Body of pancreas (tissue), 4 donors: ENCODE results near the gene GRIA3. TPM values are rescaled to one million over a fixed set of nuclear protein-coding genes. Genes with fewer than 3 reads are reported as not detected.

ENCODE experiments used
- ATAC-seq: fragments of 150-250 bp; one replicate; pipeline ENCODE4 v1.9.1; 2016
- DNase-seq, 4 donors: peaks; one replicate each; pipeline ENCODE4 v3.0.0-alpha.2; 2019
- H3K27ac ChIP-seq, 4 donors: fragments of 200-600 bp; sonication (generic); 1 replicate in 3 of 4; 2 replicates in 1 of 4; pipeline versions ENCODE4 v1.5.1 to v1.6.1; 2016 to 2019; ENCODE audit warnings: mild to moderate bottlenecking in 1 of 4, mixed read lengths in 1 of 4, moderate library complexity in 1 of 4
- H3K27me3 ChIP-seq, 2 donors: fragments of 200-600 bp; sonication (generic); one replicate each; pipeline ENCODE4 v1.6.0; 2016; ENCODE audit warnings: mild to moderate bottlenecking in 1 of 2
- H3K36me3 ChIP-seq, 2 donors: fragments of 200-600 bp; sonication (generic); replicated peaks in 1 of 2; 2 replicates each; pipeline ENCODE4 v1.5.1; 2016; ENCODE audit warnings: low read depth in 2 of 2; ENCODE audit not compliant: insufficient read depth in 1 of 2
- H3K4me1 ChIP-seq: fragments of 200-600 bp; sonication (generic); one replicate; pipeline ENCODE4 v1.6.0; 2016
- H3K4me3 ChIP-seq, 2 donors: fragments of 200-600 bp; sonication (generic); 1 replicate in 1 of 2; 2 replicates in 1 of 2; pipeline ENCODE4 v1.5.1; 2016 to 2019
- H3K9me3 ChIP-seq, 3 donors: fragments of 200-600 bp; sonication (generic); 1 replicate in 2 of 3; 2 replicates in 1 of 3; pipeline ENCODE4 v1.5.1; 2016
- CTCF ChIP-seq, 7 experiments: fragments of 450-650 bp in 4 of 7; fragments of 200-600 bp in 3 of 7; sonication (generic) in 3 of 7; IDR thresholded peaks; one replicate each; pipeline ENCODE4 v1.5.1; 2016 to 2019; ENCODE audit warnings: antibody characterized with exemption in 7 of 7
- POLR2A ChIP-seq, 3 donors: fragments of 450-650 bp; IDR thresholded peaks; one replicate each; pipeline ENCODE4 v1.6.1; 2016; ENCODE audit warnings: antibody characterized with exemption in 3 of 3, mild to moderate bottlenecking in 2 of 3
- WGBS, 2 donors: methylation state at CpG; one replicate each; pipeline ENCODE4 v1.1.5; 2017; 5-methylcytosine and 5-hydroxymethylcytosine counted together
- intact Hi-C: fragments of 100-400 bp; cut with DNase I; formaldehyde crosslinking; loops from one replicate; pipeline ENCODE4 v1.15.1; 2023
- total RNA-seq, 2 donors: library from RNA; depleted of rRNA; stranded (reverse); fragments of >200 nt; gene quantifications; one replicate each; pipeline ENCODE4 v1.1.0, GENCODE V29; 2016

The GRIA3 gene
- total RNA-seq, 2 donors from 2014 or later: 0.52 to 0.99 TPM

- Histone ChIP-seq H3K9me3 (no peaks in the 10 kb centered on the region), H3K27ac (no peak overlapping the region), H3K4me1 (peaks cover 10% of the 10 kb centered on the region), H3K36me3 (no peaks in the 10 kb centered on the region), H3K27me3 (no peaks in the 10 kb centered on the region), H3K4me3 (no peak overlapping the region)
- no peak for ATAC-seq
- intact Hi-C loops: no loop called here
- TF ChIP-seq CTCF (IDR thresholded peaks at IDR 0.05) (no peak), POLR2A (IDR thresholded peaks at IDR 0.05) (no peak)
- 95 to 100% methylated on average over 2 of the region's 2 CpGs for WGBS, 2 donors
- DNase-seq: peak in 1 of 4 donors; percentile 3
These were observed 33.0 kb downstream of the GRIA3 start for GRCh38 chrX:123217077-123217476.

- no peaks in the 10 kb centered on the region for H3K27me3 ChIP-seq
- peaks cover 13% of the 10 kb centered on the region for H3K4me1 ChIP-seq
- TF ChIP-seq CTCF (IDR thresholded peaks at IDR 0.05) (no peak), POLR2A (IDR thresholded peaks at IDR 0.05) (no peak)
- 81 to 91% methylated on average over 2 of the region's 2 CpGs for WGBS, 2 donors
- H3K36me3 ChIP-seq: no peaks in the 10 kb centered on the region
- ATAC-seq: no peak
- no peak overlapping the region for H3K27ac ChIP-seq
- no peaks in the 10 kb centered on the region for H3K9me3 ChIP-seq
- no peak overlapping the region for H3K4me3 ChIP-seq
- intact Hi-C loops: no loop called here
- DNase-seq: no peak
These were observed 33.6 kb downstream of the GRIA3 start for GRCh38 chrX:123217728-123218127.

GRCh38 chrX:123219916-123220315, 35.8 kb downstream of the GRIA3 start:
- Histone ChIP-seq H3K27ac (no peak overlapping the region), H3K36me3 (no peaks in the 10 kb centered on the region), H3K9me3 (no peaks in the 10 kb centered on the region), H3K4me3 (no peak overlapping the region), H3K4me1 (peaks cover 24% of the 10 kb centered on the region), H3K27me3 (no peaks in the 10 kb centered on the region)
- peak; percentile 60 for ATAC-seq
- TF ChIP-seq CTCF (IDR thresholded peaks at IDR 0.05): no peak
- TF ChIP-seq POLR2A (IDR thresholded peaks at IDR 0.05): no peak
- 21 to 28% methylated on average over 3 of the region's 3 CpGs for WGBS, 2 donors
- intact Hi-C loops: no loop called here
- DNase-seq: peak in 2 of 4 donors; percentile 10 to 24

- intact Hi-C loops: no loop called here
- Histone ChIP-seq H3K9me3 (no peaks in the 10 kb centered on the region), H3K27ac (peak overlapping the region in 3 of 4 donors; percentile 26 to 54 (median 47)), H3K4me3 (no peak overlapping the region), H3K36me3 (no peaks in the 10 kb centered on the region), H3K4me1 (peaks cover 24% of the 10 kb centered on the region), H3K27me3 (no peaks in the 10 kb centered on the region)
- DNase-seq (peak; percentile 53 to 77 (median 65)), ATAC-seq (peak; percentile 85)
- 29 to 33% methylated on average over 4 to 5 of the region's 5 CpGs for WGBS, 2 donors
- TF ChIP-seq POLR2A (IDR thresholded peaks at IDR 0.05) (no peak), CTCF (IDR thresholded peaks at IDR 0.05) (no peak)
These were observed 38.8 kb downstream of the GRIA3 start for GRCh38 chrX:123222920-123223319.

- ATAC-seq: no peak
- Histone ChIP-seq H3K9me3 (no peaks in the 10 kb centered on the region), H3K4me1 (peaks cover 24% of the 10 kb centered on the region), H3K27me3 (no peaks in the 10 kb centered on the region), H3K36me3 (no peaks in the 10 kb centered on the region), H3K27ac (peak overlapping the region in 3 of 4 donors; percentile 6 to 47 (median 18)), H3K4me3 (no peak overlapping the region)
- TF ChIP-seq POLR2A (IDR thresholded peaks at IDR 0.05) (no peak), CTCF (IDR thresholded peaks at IDR 0.05) (no peak)
- intact Hi-C loops: no loop called here
- DNase-seq: no peak
- WGBS, 2 donors: 33 to 41% methylated on average over 1 of the region's 1 CpG
These were observed 39.3 kb downstream of the GRIA3 start for GRCh38 chrX:123223409-123223808.
